Inferior parietal cortex (tissue), 1 donor: ENCODE results near the gene SIRT5.

ENCODE experiments used
- DNase-seq: peaks from one replicate; pipeline ENCODE4 v3.0.0-alpha.2; 2016; ENCODE audit errors: extremely low spot score

SIRT5 gene

GRCh38 chr6:13635948-13636658, 61.7 kb downstream of the SIRT5 start:
- no peak for DNase-seq

- DNase-seq, result no peak
These were observed 63.6 kb downstream of the SIRT5 start for GRCh38 chr6:13638014-13638413.

GRCh38 chr6:13638626-13639025, 64.2 kb downstream of the SIRT5 start:
- DNase-seq, result no peak

- no peak for DNase-seq
These were observed 66.9 kb downstream of the SIRT5 start for GRCh38 chr6:13641315-13641714.

- no peak for DNase-seq
These were observed 68.7 kb downstream of the SIRT5 start for GRCh38 chr6:13643125-13643524.

GRCh38 chr6:13648850-13649249, 74.4 kb downstream of the SIRT5 start:
- DNase-seq, result no peak

- no peak for DNase-seq
These were observed 75.0 kb downstream of the SIRT5 start for GRCh38 chr6:13649393-13649792.

GRCh38 chr6:13653296-13653695, 78.9 kb downstream of the SIRT5 start:
- no peak for DNase-seq

GRCh38 chr6:13654496-13654895, 80.1 kb downstream of the SIRT5 start:
- DNase-seq, result no peak

GRCh38 chr6:13655700-13656099, 81.3 kb downstream of the SIRT5 start:
- no peak for DNase-seq

GRCh38 chr6:13660273-13660672, 85.9 kb downstream of the SIRT5 start:
- DNase-seq, result no peak

- DNase-seq, result no peak
These were observed 86.5 kb downstream of the SIRT5 start for GRCh38 chr6:13660893-13661292.

GRCh38 chr6:13661647-13662046, 87.2 kb downstream of the SIRT5 start:
- DNase-seq, result no peak

GRCh38 chr6:13662651-13663334, 88.4 kb downstream of the SIRT5 start:
- DNase-seq, result no peak

GRCh38 chr6:13663986-13664385, 89.6 kb downstream of the SIRT5 start:
- DNase-seq, result no peak
